Measurements from ENCODE around the gene MIP.
"Not testable (repeated sequence)": the region's sequence is repeated elsewhere in the genome, so short reads cannot be mapped to it uniquely, and the experiment has no call there.

Gene MIP

DNA sequence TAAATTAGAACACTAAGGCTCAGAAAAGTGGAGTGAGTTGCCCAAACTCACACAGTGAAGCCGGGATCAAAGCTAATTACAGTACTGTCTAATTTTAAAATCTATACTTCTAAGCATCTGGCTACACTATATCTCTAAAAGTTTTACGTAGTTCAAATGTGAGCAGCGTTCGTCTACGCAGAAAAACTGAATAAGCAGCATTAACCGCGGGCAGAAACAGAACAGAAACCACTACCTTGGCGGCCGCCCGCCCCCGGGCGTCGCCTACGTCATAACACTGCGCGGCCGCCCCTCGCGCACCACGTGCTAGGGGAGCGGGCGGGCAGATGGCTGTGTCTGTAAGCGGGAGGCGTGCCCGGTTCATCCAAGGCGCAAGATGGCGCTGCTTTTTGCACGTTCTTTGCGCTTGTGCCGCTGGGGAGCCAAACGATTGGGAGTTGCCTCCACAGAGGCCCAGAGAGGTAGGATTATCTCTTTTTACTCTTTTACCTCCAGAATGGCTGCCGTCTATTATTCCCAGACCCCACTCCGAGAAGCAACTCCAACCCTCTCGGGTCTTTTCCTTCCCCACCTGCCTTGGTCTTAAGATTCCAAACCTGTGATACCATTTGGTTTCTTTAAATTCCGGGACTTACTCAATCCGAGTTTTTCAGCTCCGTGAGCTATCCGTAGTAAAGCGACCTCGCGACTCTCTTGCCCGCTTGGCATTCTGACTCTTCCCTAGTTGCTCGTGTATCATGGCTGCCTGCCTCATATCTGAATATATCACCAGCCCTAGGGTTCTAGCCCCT, 14.0 kb upstream of the MIP start, which contains the start of gene SPRYD4:
SPRYD4 (plus strand) TSS at position 363 of the 791 bp plus-strand sequence; CDS start at position 377, 14 bp downstream.
- DNase-seq (ENCODE audit: low read depth in 1 of 2, low spot score in 1 of 2), result peak; percentile 89 to 90

DNA sequence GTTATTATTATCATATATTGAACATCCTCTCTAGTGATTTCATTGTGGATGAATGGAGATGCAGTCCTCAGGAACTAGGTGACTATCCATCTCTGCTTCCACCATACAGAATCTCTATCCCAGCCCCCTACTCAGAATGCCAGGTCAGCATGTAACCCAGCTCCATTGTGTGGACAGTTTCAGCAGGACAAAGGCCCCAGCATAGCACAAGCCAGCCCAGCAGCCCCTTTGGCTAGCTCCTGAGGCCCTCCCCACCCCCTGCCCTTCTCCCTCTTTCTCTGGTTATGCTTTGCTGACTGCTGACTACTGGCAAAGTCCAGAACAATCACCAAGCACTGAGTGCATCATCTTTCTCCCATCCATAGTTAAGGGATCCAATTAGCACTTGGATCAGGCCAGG, 8.1 kb upstream of the MIP start:
- DNase-seq (ENCODE audit: low read depth in 1 of 2, low spot score in 1 of 2), result no peak

- no peak for DNase-seq (ENCODE audit: low read depth in 1 of 2, low spot score in 1 of 2)
Measured at GRCh38 chr12:56461235-56462159, 7.0 kb upstream of the MIP start.

DNA sequence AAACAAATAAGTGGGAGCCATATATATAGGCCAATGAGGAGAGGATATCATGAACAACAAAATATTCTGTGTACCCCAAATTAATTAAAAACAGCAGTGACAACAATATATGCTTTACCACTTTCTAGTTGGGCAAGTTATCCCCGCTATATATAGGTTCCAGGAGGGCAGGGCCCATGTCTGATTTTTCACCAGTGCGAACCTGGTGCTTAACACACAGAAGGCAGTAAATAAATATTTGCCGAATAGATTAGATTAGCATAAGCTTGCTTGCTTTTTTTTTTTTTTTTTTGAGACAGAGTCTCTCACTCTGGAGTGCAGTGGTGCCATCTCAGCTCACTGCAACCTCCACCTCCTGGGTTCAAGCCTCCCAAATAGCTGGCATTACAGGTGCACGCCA, 3.4 kb upstream of the MIP start:
- no peak for DNase-seq (ENCODE audit: low read depth in 1 of 2, low spot score in 1 of 2)

DNA sequence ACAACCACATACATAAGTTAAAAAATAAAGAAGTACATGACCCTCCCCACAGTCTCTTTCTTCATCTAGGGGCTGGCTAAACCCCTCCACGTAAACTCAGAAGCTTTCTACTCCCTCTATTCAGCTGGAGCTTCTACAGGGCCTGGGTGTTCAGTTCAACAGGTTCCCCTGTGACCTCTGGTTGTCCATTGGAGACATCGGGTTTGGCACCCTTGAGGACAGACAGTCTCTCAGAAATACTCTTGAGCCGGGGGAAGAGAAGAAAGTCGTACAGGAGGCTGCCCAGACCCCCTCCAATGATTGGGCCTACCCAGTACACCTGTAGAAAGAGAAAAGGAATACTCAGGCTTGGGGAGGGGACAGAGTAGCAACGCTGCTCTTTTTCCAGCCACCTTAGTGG, 3.3 kb downstream of the MIP start:
- no peak for DNase-seq (ENCODE audit: low read depth in 1 of 2, low spot score in 1 of 2)

GRCh38 chr12:56450241-56450640, 4.2 kb downstream of the MIP start:
- no peak for DNase-seq (ENCODE audit: low read depth in 1 of 2, low spot score in 1 of 2)

DNA sequence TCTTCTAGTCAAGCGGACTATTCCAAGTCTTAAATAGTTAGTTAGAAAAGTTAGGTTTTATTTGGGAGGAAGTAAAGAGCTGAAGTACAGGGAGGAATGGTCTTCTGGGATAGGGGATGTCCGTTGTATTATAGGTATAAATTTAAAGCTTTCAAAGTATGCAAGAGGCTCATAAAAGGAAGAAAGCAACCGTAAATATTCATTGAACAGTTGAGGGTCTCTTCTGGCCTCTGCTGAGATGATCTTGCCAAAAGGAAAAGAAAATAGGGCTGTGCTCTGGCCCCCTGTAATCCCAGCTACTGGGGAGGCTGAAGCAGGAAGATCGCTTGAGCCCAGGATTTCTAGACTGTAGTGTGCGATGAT, 4.9 kb downstream of the MIP start:
- DNase-seq (ENCODE audit: low read depth in 1 of 2, low spot score in 1 of 2), result no peak

- peak; percentile 71 to 73 for DNase-seq (ENCODE audit: low read depth in 1 of 2, low spot score in 1 of 2)
Measured at GRCh38 chr12:56448860-56449621, 5.4 kb downstream of the MIP start, which contains the start of gene TIMELESS. TSS of gene TIMELESS (minus strand) at chr12:56449426. CDS start at chr12:56434170, 15,256 bp downstream.

GRCh38 chr12:56443208-56443607, 11.2 kb downstream of the MIP start:
- not testable (repeated sequence) for DNase-seq (ENCODE audit: low read depth in 1 of 2, low spot score in 1 of 2)

- DNase-seq (ENCODE audit: low read depth in 1 of 2, low spot score in 1 of 2), result no peak
Measured at GRCh38 chr12:56437430-56438176, 16.9 kb downstream of the MIP start.

DNA sequence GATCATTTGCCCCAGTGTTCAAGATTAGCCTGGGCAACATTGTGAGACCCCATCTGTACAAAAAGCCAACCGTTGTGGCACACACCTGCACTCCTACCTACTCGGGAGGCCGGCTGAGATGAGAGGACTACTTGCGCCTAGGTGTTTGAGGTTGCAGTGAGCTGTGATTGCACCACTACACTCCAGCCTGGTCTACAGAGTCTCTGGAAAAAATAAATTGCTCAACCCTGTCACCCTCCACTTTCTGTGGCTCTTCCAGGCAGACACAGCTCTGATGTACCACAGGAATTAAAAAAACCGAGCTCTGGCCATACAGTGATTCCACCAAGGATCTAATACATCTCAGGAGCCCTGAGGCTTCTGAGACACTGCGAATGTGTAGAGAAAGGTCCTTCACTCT, 19.6 kb downstream of the MIP start:
- DNase-seq (ENCODE audit: low read depth in 1 of 2, low spot score in 1 of 2), result no peak

GRCh38 chr12:56431850-56432249, 22.6 kb downstream of the MIP start:
- DNase-seq (ENCODE audit: low read depth in 1 of 2, low spot score in 1 of 2), result no peak

DNA sequence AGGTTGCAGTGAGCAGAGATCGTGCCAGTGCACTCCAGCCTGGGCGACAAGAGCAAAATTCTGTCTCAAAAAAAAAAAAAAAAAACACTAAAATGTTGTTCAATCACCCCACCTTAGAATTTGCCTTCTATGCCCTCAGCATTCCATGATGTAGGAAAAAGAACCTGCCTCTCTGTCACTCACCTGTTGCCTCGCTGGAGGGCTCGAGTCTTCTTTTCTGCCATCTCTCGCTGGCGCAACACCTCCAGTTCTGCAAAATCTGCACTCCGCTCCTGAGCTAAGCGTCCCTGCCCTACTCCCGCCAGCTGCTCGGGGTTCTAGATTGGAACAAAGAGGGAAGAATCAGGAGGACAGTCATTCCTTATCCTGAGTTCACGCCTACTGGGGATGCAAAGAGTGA, 23.2 kb downstream of the MIP start:
- no peak for DNase-seq (ENCODE audit: low read depth in 1 of 2, low spot score in 1 of 2)

- DNase-seq (ENCODE audit: low read depth in 1 of 2, low spot score in 1 of 2), result no peak
Measured at GRCh38 chr12:56425940-56426438, 28.5 kb downstream of the MIP start.

DNA sequence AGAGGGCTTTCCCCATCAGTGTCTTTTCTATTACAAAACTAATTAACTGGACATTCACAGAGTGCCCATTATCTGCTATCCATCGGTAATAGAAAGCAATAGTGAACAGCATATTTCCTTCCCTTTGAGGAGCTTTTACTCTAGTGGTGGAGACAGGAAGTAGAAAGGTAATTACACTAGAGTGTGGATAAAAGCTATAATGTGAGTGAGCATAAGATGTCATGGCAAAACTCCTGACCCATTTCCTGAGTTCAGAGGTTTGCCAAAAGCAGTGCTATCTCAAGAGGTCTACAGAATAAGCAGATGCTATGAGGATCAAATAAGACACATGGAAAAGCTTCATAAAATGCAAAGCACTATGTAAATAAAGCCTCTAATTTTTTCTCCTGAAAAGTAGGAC, 29.3 kb downstream of the MIP start:
- no peak for DNase-seq (ENCODE audit: low read depth in 1 of 2, low spot score in 1 of 2)

- DNase-seq (ENCODE audit: low read depth in 1 of 2, low spot score in 1 of 2), result no peak
Measured at GRCh38 chr12:56420411-56420810, 34.0 kb downstream of the MIP start.

DNA sequence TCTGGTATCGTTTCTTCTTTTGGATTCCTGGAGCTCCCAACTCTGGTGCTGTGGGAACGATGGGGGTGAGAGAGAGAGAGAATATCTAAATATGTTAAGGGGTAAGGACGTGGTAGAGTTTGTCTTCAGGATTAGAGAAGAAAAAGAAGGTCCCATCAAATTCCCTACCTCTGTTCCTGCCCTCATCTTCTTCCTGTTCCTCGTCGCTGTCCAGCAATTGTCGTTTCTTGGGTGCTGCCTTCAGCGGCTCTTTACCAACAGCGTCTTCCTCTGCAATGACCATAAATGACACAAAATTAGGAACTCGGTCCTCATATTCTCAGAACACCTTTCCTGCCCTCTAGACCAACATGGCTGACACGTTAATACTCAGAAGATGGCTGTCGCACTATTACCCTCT, 36.7 kb downstream of the MIP start:
- no peak for DNase-seq (ENCODE audit: low read depth in 1 of 2, low spot score in 1 of 2)

DNA sequence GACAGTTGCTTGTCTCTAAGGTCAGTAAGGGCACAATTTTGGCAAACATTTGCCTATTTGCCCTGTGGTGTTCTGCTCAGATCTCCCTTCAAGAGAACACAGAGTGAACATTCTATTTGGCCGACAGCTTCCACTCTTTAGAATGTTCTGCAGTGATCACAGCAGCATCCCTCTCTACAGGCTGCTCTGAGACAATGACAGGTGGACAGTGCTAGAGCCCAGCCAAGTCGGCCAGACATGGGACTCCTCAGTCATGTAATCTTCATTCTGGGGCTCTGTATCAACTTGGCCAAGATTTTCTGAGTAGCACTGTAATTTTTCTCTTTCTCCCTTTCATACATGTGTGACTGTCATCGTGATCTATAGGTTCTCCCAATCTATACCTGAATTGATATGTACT, 40.1 kb downstream of the MIP start:
- no peak for DNase-seq (ENCODE audit: low read depth in 1 of 2, low spot score in 1 of 2)

GRCh38 chr12:56413392-56413791, 41.1 kb downstream of the MIP start:
- no peak for DNase-seq (ENCODE audit: low read depth in 1 of 2, low spot score in 1 of 2)
